DOHH2 (cell line): ENCODE results near the gene DENND11.
A peak's percentile ranks its signal among the peaks of the same experiment; 100 is the strongest.

Source experiments
- H3F3A ChIP-seq: fragments of 200-600 bp; sonication (generic), shearing (Covaris generic); 2 replicates; pipeline ENCODE4 v1.6.0; 2016; ENCODE audit warnings: antibody characterized with exemption, mild to moderate bottlenecking; ENCODE audit not compliant: control insufficient read depth, insufficient read depth
- H3K27ac ChIP-seq: fragments of 200-600 bp; sonication (generic); 2 replicates; pipeline ENCODE4 v1.5.1; 2014; ENCODE audit warnings: low read depth, mild to moderate bottlenecking, low read length, moderate library complexity
- H3K27me3 ChIP-seq: fragments of 200-600 bp; sonication (generic); 2 replicates; pipeline ENCODE4 v1.6.1; 2014; ENCODE audit warnings: mild to moderate bottlenecking, low read length, mixed read lengths; ENCODE audit not compliant: control insufficient read depth
- H3K36me3 ChIP-seq: fragments of 200-600 bp; sonication (generic); 2 replicates; pipeline ENCODE4 v1.6.1; 2014; ENCODE audit warnings: mild to moderate bottlenecking, low read length, moderate library complexity, mixed read lengths; ENCODE audit not compliant: control insufficient read depth
- H3K4me1 ChIP-seq: fragments of 200-600 bp; sonication (generic); 2 replicates; pipeline ENCODE4 v1.6.1; 2014; ENCODE audit warnings: mild to moderate bottlenecking, low read length, mixed read lengths; ENCODE audit not compliant: control insufficient read depth
- H3K4me2 ChIP-seq: fragments of 200-600 bp; sonication (generic); 2 replicates; pipeline ENCODE4 v1.6.0; 2014; ENCODE audit warnings: mild to moderate bottlenecking, low read length, moderate library complexity
- H3K4me3 ChIP-seq: fragments of 200-600 bp; sonication (generic); 2 replicates; pipeline ENCODE4 v1.5.1; 2014; ENCODE audit warnings: mild to moderate bottlenecking, low read length, mixed read lengths
- H3K79me2 ChIP-seq: fragments of 200-600 bp; sonication (generic); 2 replicates; pipeline ENCODE4 v1.6.1; 2014; ENCODE audit warnings: mild to moderate bottlenecking, low read length, mixed read lengths; ENCODE audit not compliant: control insufficient read depth
- H3K9me2 ChIP-seq: fragments of 200-600 bp; sonication (generic); replicated peaks from 2 replicates; pipeline ENCODE4 v1.6.1; 2014; ENCODE audit warnings: mild to moderate bottlenecking, low read length, mixed read lengths; ENCODE audit not compliant: control insufficient read depth
- H3K9me3 ChIP-seq: fragments of 200-600 bp; sonication (generic); 2 replicates; pipeline ENCODE4 v1.6.1; 2014; ENCODE audit warnings: antibody characterized with exemption, low read length, mixed read lengths; ENCODE audit not compliant: control insufficient read depth, insufficient read depth
- H4K20me1 ChIP-seq: fragments of 200-600 bp; sonication (generic); 2 replicates; pipeline ENCODE4 v1.6.0; 2014; ENCODE audit warnings: low read depth, mild to moderate bottlenecking, antibody characterized with exemption, low read length, moderate library complexity; ENCODE audit not compliant: control insufficient read depth, insufficient read depth
- CTCF ChIP-seq: fragments of 200-600 bp; sonication (generic); IDR thresholded peaks from one replicate; pipeline ENCODE4 v1.5.1; 2014; ENCODE audit warnings: antibody characterized with exemption, mild to moderate bottlenecking, low read depth, low read length; ENCODE audit not compliant: poor library complexity, severe bottlenecking
- EZH2phosphoT487 ChIP-seq: fragments of 200-600 bp; sonication (generic); IDR thresholded peaks from 2 replicates; pipeline ENCODE4 v1.6.1; 2017; ENCODE audit warnings: borderline replicate concordance, mild to moderate bottlenecking, antibody characterized with exemption, low read length, moderate library complexity, mixed read lengths

The DENND11 gene

GRCh38 chr7:141675436-141676215 lies 26.3 kb downstream of the DENND11 start:
- Histone ChIP-seq H3K9me3 (no peaks in the 10 kb centered on the region), H3K36me3 (no peaks in the 10 kb centered on the region), H3K4me3 (no peak overlapping the region), H3K79me2 (no peaks in the 10 kb centered on the region), H4K20me1 (no peaks in the 10 kb centered on the region), H3K4me2 (no peak overlapping the region), H3F3A (no peaks in the 10 kb centered on the region), H3K27ac (no peak overlapping the region), H3K27me3 (0 out of 2 replicates have a peak, but pooled peaks cover 3% of the 10 kb centered on the region), H3K9me2 (no peaks in the 10 kb centered on the region), H3K4me1 (peaks cover 3% of the 10 kb centered on the region; the same call in 1 of the 2 replicates)
- TF ChIP-seq CTCF (no peak), EZH2phosphoT487 (no peak)

GRCh38 chr7:141674702-141675101 lies 27.3 kb downstream of the DENND11 start:
- Histone ChIP-seq H3K4me2 (no peak overlapping the region), H3K9me3 (no peaks in the 10 kb centered on the region), H3K4me1 (peaks cover 3% of the 10 kb centered on the region; the same call in 1 of the 2 replicates), H3K79me2 (no peaks in the 10 kb centered on the region), H3K27me3 (0 out of 2 replicates have a peak, but pooled peaks cover 3% of the 10 kb centered on the region), H3K27ac (no peak overlapping the region), H3F3A (no peaks in the 10 kb centered on the region), H3K9me2 (no peaks in the 10 kb centered on the region), H3K4me3 (no peak overlapping the region), H3K36me3 (no peaks in the 10 kb centered on the region), H4K20me1 (no peaks in the 10 kb centered on the region)
- TF ChIP-seq EZH2phosphoT487 (no peak), CTCF (peak; percentile 79)

- H3K79me2 ChIP-seq = no peaks in the 10 kb centered on the region
- peaks cover 3% of the 10 kb centered on the region; the same call in 1 of the 2 replicates for H3K4me1 ChIP-seq
- H3K27ac ChIP-seq = no peak overlapping the region
- H3K36me3 ChIP-seq = no peaks in the 10 kb centered on the region
- H3K4me3 ChIP-seq = no peak overlapping the region
- H3K9me2 ChIP-seq = no peaks in the 10 kb centered on the region
- H3K4me2 ChIP-seq = no peak overlapping the region
- no peaks in the 10 kb centered on the region for H3F3A ChIP-seq
- H4K20me1 ChIP-seq = no peaks in the 10 kb centered on the region
- H3K9me3 ChIP-seq = no peaks in the 10 kb centered on the region
- TF ChIP-seq CTCF (no peak), EZH2phosphoT487 (no peak)
- 0 out of 2 replicates have a peak, but pooled peaks cover 3% of the 10 kb centered on the region for H3K27me3 ChIP-seq
These were observed 27.7 kb downstream of the DENND11 start for GRCh38 chr7:141674171-141674671.
